Activated naive CD4-positive, alpha-beta T cell treated with anti-CD3 and anti-CD28 coated beads for 36 hours (primary cell): ENCODE data around the gene C1orf52. TPM values are rescaled to one million over a fixed set of nuclear protein-coding genes. Genes with fewer than 3 reads are reported as not detected.

Experiments used
- CTCF ChIA-PET: fragments of 350-600 bp; sonication (Branson Sonifier 250); formaldehyde crosslinking; loops from one replicate; lab custom pipeline; 2021; ENCODE audit warnings: antibody characterized with exemption; lab: Charles Lee
- DNase-seq: peaks from one replicate; pipeline ENCODE4 v3.0.0-alpha.2; 2020
- H3K27ac Mint-ChIP-seq: one replicate; pipeline ENCODE4 v1.8.0; 2021; ENCODE audit warnings: mild to moderate bottlenecking, mixed read lengths
- H3K27me3 Mint-ChIP-seq: one replicate; pipeline ENCODE4 v1.8.0; 2021; ENCODE audit warnings: low read depth, mixed read lengths
- H3K36me3 Mint-ChIP-seq: one replicate; pipeline ENCODE4 v1.8.0; 2021; ENCODE audit warnings: low read depth, mixed read lengths
- H3K4me1 Mint-ChIP-seq: one replicate; pipeline ENCODE4 v1.8.0; 2021; ENCODE audit warnings: low read depth, mixed read lengths
- H3K4me3 Mint-ChIP-seq: one replicate; pipeline ENCODE4 v1.8.0; 2021; ENCODE audit warnings: mild to moderate bottlenecking, moderate library complexity, mixed read lengths
- H3K9me3 Mint-ChIP-seq: one replicate; pipeline ENCODE4 v1.8.0; 2021; ENCODE audit warnings: mixed read lengths
- intact Hi-C: fragments of 100-400 bp; cut with micrococcal nuclease; formaldehyde crosslinking; loops from one replicate; pipeline ENCODE4 v1.15.1; 2023
- total RNA-seq, 2 experiments: library from RNA; stranded (reverse); gene quantifications; one replicate each; pipeline ENCODE4 v1.2.3, GENCODE V29; 2021

Gene C1orf52
- total RNA-seq, 2 experiments from 2014 or later: 28.3 to 29.5 TPM

DNA sequence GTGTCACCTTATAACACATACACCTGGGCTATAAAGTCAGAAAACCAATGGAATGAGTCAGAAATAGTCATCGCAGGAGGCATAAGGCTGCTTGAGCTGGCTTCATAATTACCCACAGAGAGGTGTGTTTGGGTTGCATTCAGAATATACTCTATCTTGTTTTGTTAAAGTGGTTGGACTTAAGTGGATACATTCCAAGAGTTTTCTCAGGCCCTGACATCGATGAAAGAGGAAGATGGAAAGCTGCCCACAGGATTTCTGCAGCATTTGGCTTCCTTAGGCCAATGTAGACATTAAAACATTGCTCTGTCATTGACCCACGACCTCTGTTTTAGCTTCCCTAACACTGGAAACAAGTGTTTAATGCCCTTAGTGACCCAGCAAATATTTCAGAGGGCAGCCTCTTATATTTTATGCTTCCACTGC, 35.6 kb upstream of the C1orf52 start:
- no peak for DNase-seq
- intact Hi-C loops: loop anchor here (5.0 kb wide), 1 partner anchor 412 kb away; the partner anchor contains the start of gene ZNHIT6
- Mint-ChIP-seq H3K4me3 (no peak overlapping the region), H3K36me3 (no peaks in the 10 kb centered on the region), H3K27ac (no peak overlapping the region), H3K4me1 (peaks cover 19% of the 10 kb centered on the region), H3K27me3 (peaks cover 12% of the 10 kb centered on the region), H3K9me3 (no peaks in the 10 kb centered on the region)
- CTCF ChIA-PET: no interaction called here

DNA sequence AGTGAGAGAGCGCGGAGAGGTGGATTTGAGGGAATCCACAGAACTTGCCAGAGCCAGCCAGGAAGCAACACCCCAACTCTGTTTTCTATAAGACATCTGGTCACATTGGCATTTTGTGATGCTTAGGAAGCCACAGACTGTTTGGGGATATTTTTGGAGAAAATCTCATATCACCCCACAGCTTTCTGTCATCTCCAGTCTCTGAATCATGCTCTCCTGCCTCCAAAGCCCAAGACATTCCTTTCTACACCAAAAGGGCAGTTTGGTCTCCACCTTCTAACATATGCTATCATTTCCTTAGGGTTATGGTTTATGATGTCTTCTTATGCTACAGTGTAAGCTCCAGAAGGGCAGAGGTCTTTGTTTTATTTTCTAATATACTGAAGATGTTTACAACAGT, 31.4 kb upstream of the C1orf52 start:
- CTCF ChIA-PET: no interaction called here
- Mint-ChIP-seq H3K9me3 (no peaks in the 10 kb centered on the region), H3K4me3 (no peak overlapping the region), H3K27ac (no peak overlapping the region), H3K4me1 (peaks cover 7% of the 10 kb centered on the region), H3K27me3 (peaks cover 9% of the 10 kb centered on the region), H3K36me3 (no peaks in the 10 kb centered on the region)
- no peak for DNase-seq
- intact Hi-C loops: no loop called here

- Mint-ChIP-seq H3K36me3 (no peaks in the 10 kb centered on the region), H3K4me3 (no peak overlapping the region), H3K9me3 (no peaks in the 10 kb centered on the region), H3K27me3 (peaks cover 9% of the 10 kb centered on the region), H3K4me1 (peaks cover 7% of the 10 kb centered on the region), H3K27ac (no peak overlapping the region)
- no peak for DNase-seq
- CTCF ChIA-PET: no interaction called here
- intact Hi-C loops: loop anchor here (1.0 kb wide), 1 partner anchor 8 kb away; no protein-coding TSS in a partner anchor
These were observed 30.4 kb upstream of the C1orf52 start for GRCh38 chr1:85289848-85290335.

GRCh38 chr1:85289207-85289847, 29.9 kb upstream of the C1orf52 start:
- Mint-ChIP-seq H3K27ac (no peak overlapping the region), H3K9me3 (no peaks in the 10 kb centered on the region), H3K4me1 (peaks cover 7% of the 10 kb centered on the region), H3K36me3 (no peaks in the 10 kb centered on the region), H3K4me3 (no peak overlapping the region), H3K27me3 (peaks cover 9% of the 10 kb centered on the region)
- CTCF ChIA-PET: no interaction called here
- intact Hi-C loops: loop anchor here (1.0 kb wide), 1 partner anchor 9 kb away; no protein-coding TSS in a partner anchor
- DNase-seq: peak; percentile 48

DNA sequence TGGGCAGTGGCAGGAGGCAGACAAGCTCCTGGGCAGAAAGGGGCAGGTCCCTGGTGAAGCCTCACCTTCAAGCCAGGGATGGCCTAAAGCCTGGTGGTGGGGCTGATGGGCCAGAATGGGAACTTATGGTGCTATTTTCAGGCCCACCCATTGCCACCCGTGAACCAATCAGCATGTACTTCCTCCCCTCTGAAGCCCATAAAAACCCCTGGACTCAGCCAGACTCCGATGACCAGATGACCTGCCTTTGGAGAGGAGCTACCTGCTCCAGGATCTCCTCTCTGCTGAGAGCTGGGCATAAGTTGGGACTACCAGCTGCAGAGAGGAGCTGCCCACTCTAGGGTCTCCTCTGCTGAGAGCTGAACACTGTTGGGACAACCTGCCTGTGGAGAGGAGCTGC, 24.7 kb upstream of the C1orf52 start:
- intact Hi-C loops: no loop called here
- no peak for DNase-seq
- Mint-ChIP-seq H3K4me1 (peaks cover 5% of the 10 kb centered on the region), H3K27me3 (no peaks in the 10 kb centered on the region), H3K9me3 (no peaks in the 10 kb centered on the region), H3K4me3 (no peak overlapping the region), H3K36me3 (no peaks in the 10 kb centered on the region), H3K27ac (no peak overlapping the region)
- CTCF ChIA-PET: interaction anchor here (1.2 to 1.6 kb wide), 2 partner anchors 25 to 29 kb away, joined by 3 to 5 read pairs; partner anchors contain the start of gene C1orf52

DNA sequence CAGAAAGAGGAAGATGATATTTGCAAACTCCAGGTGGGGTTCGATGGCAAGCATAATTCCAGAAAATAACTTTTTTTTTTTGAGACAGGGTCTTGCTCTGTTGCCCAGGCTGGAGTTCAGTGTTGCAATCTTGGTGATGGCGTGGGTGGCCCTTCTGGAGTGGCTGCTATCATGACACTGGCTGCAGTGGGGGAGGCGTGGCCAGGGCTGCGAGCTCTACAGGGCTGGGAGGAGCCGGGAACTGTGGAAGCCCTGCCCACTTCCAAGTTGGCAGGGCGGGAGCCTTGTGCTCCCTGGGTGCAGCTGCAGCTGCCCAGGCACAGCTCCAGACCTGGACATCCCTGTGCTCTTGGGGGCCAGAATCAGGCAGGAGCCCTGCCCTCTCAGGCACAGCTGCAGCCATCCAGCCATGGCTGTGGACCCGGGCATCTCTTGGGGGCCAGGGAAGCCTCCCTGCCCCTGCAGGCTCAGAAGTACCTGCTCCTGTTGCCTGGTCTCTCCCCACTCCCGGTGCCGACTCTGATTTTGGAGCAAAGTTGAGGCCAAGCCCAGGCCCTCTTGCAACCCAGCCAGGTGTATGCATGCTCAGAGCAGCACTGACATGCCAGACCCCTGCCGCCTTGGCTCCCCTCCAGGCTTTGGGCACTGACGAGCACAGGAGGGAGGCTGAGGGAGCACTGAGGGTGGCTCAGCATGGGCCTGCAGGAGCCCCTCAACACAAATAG, 24.2 kb upstream of the C1orf52 start:
- no peak overlapping the region for H3K4me3 Mint-ChIP-seq
- intact Hi-C loops: no loop called here
- CTCF ChIA-PET: interaction anchor here (0.7 kb wide), 1 partner anchor 281 kb away, joined by 5 read pairs; no protein-coding TSS in a partner anchor

DNA sequence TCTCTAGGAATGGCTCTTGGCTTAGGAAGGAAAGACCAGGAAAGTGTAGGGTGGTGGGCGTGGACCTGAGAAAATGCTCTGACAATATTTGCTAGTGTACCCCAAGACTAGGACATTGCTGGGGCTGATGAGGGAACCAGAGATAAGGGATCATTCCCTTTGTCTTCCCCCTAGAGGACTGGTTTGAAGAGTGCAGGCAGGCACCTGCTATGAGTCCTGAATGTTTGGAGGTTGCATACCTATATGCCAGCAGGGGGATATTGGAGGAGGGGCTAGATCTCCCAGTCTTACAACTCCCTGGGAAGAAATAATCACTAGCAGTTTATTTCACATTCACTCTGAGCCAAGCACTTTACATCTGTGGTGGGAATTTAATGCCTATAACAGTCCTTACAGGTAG, 23.0 kb upstream of the C1orf52 start:
- Mint-ChIP-seq H3K27ac (no peak overlapping the region), H3K27me3 (no peaks in the 10 kb centered on the region), H3K4me3 (no peak overlapping the region), H3K9me3 (no peaks in the 10 kb centered on the region), H3K36me3 (no peaks in the 10 kb centered on the region), H3K4me1 (peaks cover 11% of the 10 kb centered on the region)
- DNase-seq: no peak
- intact Hi-C loops: no loop called here
- CTCF ChIA-PET: interaction anchor here (1.1 kb wide), 1 partner anchor 28 kb away, joined by 4 read pairs; no protein-coding TSS in a partner anchor

More for the DNA sequence above, 24.2 kb upstream of the C1orf52 start:
- peaks cover 11% of the 10 kb centered on the region for H3K4me1 Mint-ChIP-seq
- H3K27me3 Mint-ChIP-seq: no peaks in the 10 kb centered on the region
- no peak for DNase-seq
- H3K27ac Mint-ChIP-seq: no peak overlapping the region
- H3K9me3 Mint-ChIP-seq: no peaks in the 10 kb centered on the region
- H3K36me3 Mint-ChIP-seq: no peaks in the 10 kb centered on the region

GRCh38 chr1:85280636-85281035, 21.2 kb upstream of the C1orf52 start:
- no peak overlapping the region for H3K4me3 Mint-ChIP-seq

GRCh38 chr1:85279458-85280080, 20.1 kb upstream of the C1orf52 start:
- Mint-ChIP-seq H3K27ac (no peak overlapping the region), H3K4me1 (peaks cover 27% of the 10 kb centered on the region), H3K27me3 (no peaks in the 10 kb centered on the region), H3K4me3 (no peak overlapping the region), H3K9me3 (no peaks in the 10 kb centered on the region), H3K36me3 (no peaks in the 10 kb centered on the region)
- DNase-seq: no peak
- CTCF ChIA-PET: no interaction called here
- intact Hi-C loops: loop anchor here (1.0 to 10.0 kb wide), 9 partner anchors 301 to 1775 kb away; partner anchors contain the start of genes CCN1, CTBS, PRKACB and SAMD13

More at GRCh38 chr1:85280636-85281035, 21.2 kb upstream of the C1orf52 start:
- no peaks in the 10 kb centered on the region for H3K36me3 Mint-ChIP-seq
- H3K27ac Mint-ChIP-seq: no peak overlapping the region
- peaks cover 16% of the 10 kb centered on the region for H3K4me1 Mint-ChIP-seq
- CTCF ChIA-PET: interaction anchor here (0.7 kb wide), 1 partner anchor 23 kb away, joined by 4 read pairs; no protein-coding TSS in a partner anchor
- intact Hi-C loops: no loop called here
- DNase-seq: no peak
- no peaks in the 10 kb centered on the region for H3K9me3 Mint-ChIP-seq
- no peaks in the 10 kb centered on the region for H3K27me3 Mint-ChIP-seq

DNA sequence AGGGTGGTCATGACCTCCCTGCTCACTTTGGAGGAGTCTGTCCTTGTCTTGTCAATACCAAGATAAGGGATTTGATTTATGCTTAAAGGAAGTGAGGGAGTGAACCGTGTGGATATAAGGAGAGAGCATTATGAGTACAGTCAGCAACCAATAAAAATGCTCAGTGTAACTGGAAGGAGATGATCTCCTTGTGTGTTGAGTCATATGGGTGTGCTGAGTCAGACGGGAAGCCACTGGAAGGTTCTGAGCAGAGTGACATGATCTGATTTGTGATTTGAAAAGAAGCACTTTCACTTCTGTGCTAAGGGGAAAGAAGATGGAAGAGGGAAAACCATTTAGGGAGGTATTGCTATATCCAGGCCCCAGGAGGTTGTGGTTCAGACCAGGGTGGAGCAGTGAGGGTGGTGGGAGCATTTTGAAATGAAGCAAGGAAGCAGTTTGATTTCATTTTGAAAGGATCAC, 19.4 kb upstream of the C1orf52 start:
- H3K4me1 Mint-ChIP-seq: peaks cover 34% of the 10 kb centered on the region
- peak; percentile 78 for DNase-seq
- no peaks in the 10 kb centered on the region for H3K9me3 Mint-ChIP-seq
- H3K27ac Mint-ChIP-seq: peak overlapping the region; percentile 17
- H3K36me3 Mint-ChIP-seq: peaks cover 4% of the 10 kb centered on the region
- H3K27me3 Mint-ChIP-seq: no peaks in the 10 kb centered on the region
- no peak overlapping the region for H3K4me3 Mint-ChIP-seq
- CTCF ChIA-PET: no interaction called here
- intact Hi-C loops: loop anchor here (1.0 to 10.0 kb wide), 9 partner anchors 301 to 1774 kb away; partner anchors contain the start of genes CCN1, CTBS, PRKACB and SAMD13

- CTCF ChIA-PET: interaction anchor here (3.1 kb wide), 1 partner anchor 19 kb away, joined by 29 read pairs; the partner anchor contains the start of gene C1orf52
- H3K27ac Mint-ChIP-seq: no peak overlapping the region
- intact Hi-C loops: loop anchor here (2.0 to 10.0 kb wide), 11 partner anchors 423 to 1773 kb away; partner anchors contain the start of genes CTBS, PRKACB, SAMD13 and SH3GLB1
- H3K9me3 Mint-ChIP-seq: no peaks in the 10 kb centered on the region
- H3K4me3 Mint-ChIP-seq: no peak overlapping the region
- H3K4me1 Mint-ChIP-seq: peaks cover 45% of the 10 kb centered on the region
- no peaks in the 10 kb centered on the region for H3K27me3 Mint-ChIP-seq
- peaks cover 10% of the 10 kb centered on the region for H3K36me3 Mint-ChIP-seq
- no peak for DNase-seq
These were observed 18.3 kb upstream of the C1orf52 start for GRCh38 chr1:85277802-85278201.
